Thoracic aorta (tissue), 2 donors: ENCODE results near the gene PAM. TPM values are rescaled to one million over a fixed set of nuclear protein-coding genes. Genes with fewer than 3 reads are reported as not detected.
"Not testable (repeated sequence)": the region's sequence is repeated elsewhere in the genome, so short reads cannot be mapped to it uniquely, and the experiment has no call there.

Source experiments
- ATAC-seq: fragments of 150-250 bp; one replicate; pipeline ENCODE4 v1.8.0; 2017; ENCODE audit warnings: low read depth; ENCODE audit not compliant: insufficient number of reproducible peaks, low FRiP score
- DNase-seq: peaks from one replicate; pipeline ENCODE4 v3.0.0-alpha.2; 2020; ENCODE audit warnings: low spot score
- H3K27ac ChIP-seq, 2 donors: fragments of 200-600 bp; sonication (generic); 1 replicate in 1 of 2; 2 replicates in 1 of 2; pipeline ENCODE4 v1.5.1; 2016; ENCODE audit warnings: mild to moderate bottlenecking in 2 of 2, moderate library complexity in 2 of 2
- H3K27me3 ChIP-seq: fragments of 200-600 bp; sonication (generic); replicated peaks from 2 replicates; pipeline ENCODE4 v1.6.0; 2016; ENCODE audit warnings: mild to moderate bottlenecking; ENCODE audit not compliant: insufficient read depth
- H3K36me3 ChIP-seq: fragments of 200-600 bp; sonication (generic); one replicate; pipeline ENCODE4 v1.5.1; 2016
- H3K4me1 ChIP-seq, 2 donors: fragments of 200-600 bp; sonication (generic); 1 replicate in 1 of 2; 2 replicates in 1 of 2; pipeline versions ENCODE4 v1.5.1 to v1.6.0; 2016; ENCODE audit warnings: low read depth in 2 of 2, mild to moderate bottlenecking in 1 of 2; ENCODE audit not compliant: control insufficient read depth in 1 of 2
- H3K4me3 ChIP-seq: fragments of 200-600 bp; sonication (generic); 2 replicates; pipeline ENCODE4 v1.5.1; 2016; ENCODE audit warnings: mild to moderate bottlenecking
- H3K9me3 ChIP-seq: fragments of 200-600 bp; sonication (generic); 2 replicates; pipeline ENCODE4 v1.5.1; 2016
- total RNA-seq, 2 donors: library from RNA; depleted of rRNA; stranded (reverse); fragments of >200 nt; gene quantifications; one replicate each; pipeline versions ENCODE4 v1.1.0 to v1.2.3, GENCODE V29; 2016
- TF ChIP-seq, protein P1 (sequence below): fragments of 200-600 bp; sonication (generic); IDR thresholded peaks from one replicate; pipeline ENCODE4 v1.5.1; 2019; ENCODE audit warnings: antibody characterized with exemption

The PAM gene
- total RNA-seq, 2 donors from 2014 or later = 571 to 806 TPM

- Histone ChIP-seq H3K36me3 (no peaks in the 10 kb centered on the region), H3K4me3 (no peak overlapping the region), H3K27me3 (no peaks in the 10 kb centered on the region), H3K4me1 (peaks cover 24 to 29% of the 10 kb centered on the region in 2 donors), H3K9me3 (no peaks in the 10 kb centered on the region), H3K27ac (peak overlapping the region; percentile 44 to 46)
- TF ChIP-seq, protein P1, sequence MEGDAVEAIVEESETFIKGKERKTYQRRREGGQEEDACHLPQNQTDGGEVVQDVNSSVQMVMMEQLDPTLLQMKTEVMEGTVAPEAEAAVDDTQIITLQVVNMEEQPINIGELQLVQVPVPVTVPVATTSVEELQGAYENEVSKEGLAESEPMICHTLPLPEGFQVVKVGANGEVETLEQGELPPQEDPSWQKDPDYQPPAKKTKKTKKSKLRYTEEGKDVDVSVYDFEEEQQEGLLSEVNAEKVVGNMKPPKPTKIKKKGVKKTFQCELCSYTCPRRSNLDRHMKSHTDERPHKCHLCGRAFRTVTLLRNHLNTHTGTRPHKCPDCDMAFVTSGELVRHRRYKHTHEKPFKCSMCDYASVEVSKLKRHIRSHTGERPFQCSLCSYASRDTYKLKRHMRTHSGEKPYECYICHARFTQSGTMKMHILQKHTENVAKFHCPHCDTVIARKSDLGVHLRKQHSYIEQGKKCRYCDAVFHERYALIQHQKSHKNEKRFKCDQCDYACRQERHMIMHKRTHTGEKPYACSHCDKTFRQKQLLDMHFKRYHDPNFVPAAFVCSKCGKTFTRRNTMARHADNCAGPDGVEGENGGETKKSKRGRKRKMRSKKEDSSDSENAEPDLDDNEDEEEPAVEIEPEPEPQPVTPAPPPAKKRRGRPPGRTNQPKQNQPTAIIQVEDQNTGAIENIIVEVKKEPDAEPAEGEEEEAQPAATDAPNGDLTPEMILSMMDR = no peak
- DNase-seq (no peak), ATAC-seq (no peak)
Observed at GRCh38 chr5:102771435-102771834, 16.3 kb downstream of the PAM start.

DNA sequence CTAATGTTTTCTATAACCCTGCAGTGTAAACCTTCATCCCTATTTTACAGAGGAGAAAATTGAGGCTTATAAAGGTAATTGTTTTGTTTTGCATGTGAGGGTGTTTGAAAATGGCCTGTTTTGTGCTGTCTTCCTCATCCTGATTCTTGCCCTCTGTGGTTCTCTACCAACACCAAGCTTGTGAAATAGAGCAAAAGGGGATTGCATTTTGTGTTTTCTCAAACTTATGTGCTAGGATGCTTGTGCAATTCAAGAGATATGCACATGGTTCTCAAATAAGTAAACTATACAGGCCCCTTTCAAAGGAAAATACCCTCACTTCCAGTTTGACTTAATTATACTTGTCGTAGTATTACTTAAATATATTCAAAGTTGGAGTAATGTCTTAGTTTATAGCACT is 17.2 kb downstream of the PAM start:
- peak overlapping the region in 1 of 2 donors; percentile 46 for H3K27ac ChIP-seq
- H3K36me3 ChIP-seq = no peaks in the 10 kb centered on the region
- H3K4me1 ChIP-seq = peaks cover 30 to 38% of the 10 kb centered on the region in 2 donors

GRCh38 chr5:102773133-102773532 is 18.0 kb downstream of the PAM start:
- no peaks in the 10 kb centered on the region for H3K27me3 ChIP-seq
- ATAC-seq (no peak), DNase-seq (no peak)
- H3K9me3 ChIP-seq = no peaks in the 10 kb centered on the region
- H3K4me3 ChIP-seq = no peak overlapping the region
- H3K27ac ChIP-seq = peak overlapping the region in 1 of 2 donors; percentile 46
- peaks cover 38 to 46% of the 10 kb centered on the region in 2 donors for H3K4me1 ChIP-seq
- no peaks in the 10 kb centered on the region for H3K36me3 ChIP-seq
- TF ChIP-seq, protein P1 = no peak

More for the DNA sequence above, 17.2 kb downstream of the PAM start:
- ATAC-seq = no peak
- no peak overlapping the region for H3K4me3 ChIP-seq
- TF ChIP-seq, protein P1 = no peak
- H3K27me3 ChIP-seq = no peaks in the 10 kb centered on the region
- DNase-seq = no peak
- H3K9me3 ChIP-seq = no peaks in the 10 kb centered on the region

DNA sequence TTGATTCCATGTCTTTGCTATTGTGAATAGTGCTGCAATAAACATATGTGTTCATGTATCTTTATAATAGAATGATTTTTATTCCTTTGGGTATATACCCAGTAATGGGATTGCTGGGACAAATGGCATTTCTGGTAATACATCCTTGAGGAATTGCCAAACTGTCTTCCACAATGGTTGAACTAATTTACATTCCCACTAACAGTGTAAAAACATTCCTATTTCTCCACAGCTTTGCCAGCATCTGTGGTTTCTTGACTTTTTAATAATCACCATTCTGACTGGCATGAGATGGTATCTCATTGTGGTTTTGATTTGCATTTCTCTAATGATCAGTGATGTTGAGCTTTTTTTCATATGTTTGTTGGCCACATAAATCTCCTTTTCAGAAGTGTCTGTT is 20.7 kb downstream of the PAM start:
- H3K27me3 ChIP-seq, DNase-seq, H3K36me3 ChIP-seq, H3K27ac ChIP-seq, H3K4me3 ChIP-seq, ATAC-seq, H3K9me3 ChIP-seq: not testable (repeated sequence)
- peaks cover 47 to 65% of the 10 kb centered on the region in 2 donors for H3K4me1 ChIP-seq

DNA sequence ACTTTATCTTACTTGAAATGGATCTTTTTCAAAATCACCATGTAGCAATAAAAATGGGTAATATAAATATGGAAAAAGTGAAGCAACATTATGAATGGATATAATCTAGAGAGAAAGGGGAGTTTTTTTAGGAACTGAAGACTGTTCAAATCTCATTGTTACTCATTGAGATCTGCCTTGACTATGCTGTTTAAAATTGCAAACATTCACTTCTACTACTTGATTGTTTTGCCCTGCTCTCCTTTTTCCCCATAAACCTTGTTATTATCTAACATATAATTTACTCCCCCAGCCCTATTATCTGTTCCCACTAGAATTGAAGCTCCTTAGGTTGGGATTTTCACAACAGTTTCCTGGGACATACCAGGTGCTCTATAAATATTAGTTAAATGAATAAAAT is 22.0 kb downstream of the PAM start:
- TF ChIP-seq, protein P1 = no peak
- peaks cover 41 to 66% of the 10 kb centered on the region in 2 donors for H3K4me1 ChIP-seq
- no peak for ATAC-seq

GRCh38 chr5:102778478-102778877 is 23.4 kb downstream of the PAM start:
- DNase-seq (no peak), ATAC-seq (peak; percentile 79)
- H3K4me3 ChIP-seq = peak overlapping the region; percentile 10
- H3K4me1 ChIP-seq = peaks cover 36 to 63% of the 10 kb centered on the region in 2 donors
- peak overlapping the region; percentile 60 to 61 for H3K27ac ChIP-seq
- no peaks in the 10 kb centered on the region for H3K36me3 ChIP-seq
- H3K9me3 ChIP-seq = no peaks in the 10 kb centered on the region
- TF ChIP-seq, protein P1 = no peak
- H3K27me3 ChIP-seq = no peaks in the 10 kb centered on the region

More for the DNA sequence above, 22.0 kb downstream of the PAM start:
- Histone ChIP-seq H3K27me3 (no peaks in the 10 kb centered on the region), H3K36me3 (no peaks in the 10 kb centered on the region), H3K9me3 (no peaks in the 10 kb centered on the region), H3K27ac (peak overlapping the region in 1 of 2 donors; percentile 60), H3K4me3 (no peak overlapping the region)
- DNase-seq = no peak
